HG02943 (cell line): Measurements from ENCODE around the gene CFAP299.
"Not testable (repeated sequence)": the region's sequence is repeated elsewhere in the genome, so short reads cannot be mapped to it uniquely, and the experiment has no call there.

Experiments
- ATAC-seq: cut with Tn5 transposase; IDR thresholded peaks from one replicate; pipeline ENCODE4 v1.9.1; 2021; ENCODE audit warnings: mild to moderate bottlenecking, low read depth, moderate library complexity; ENCODE audit not compliant: unreplicated experiment

The CFAP299 gene

DNA sequence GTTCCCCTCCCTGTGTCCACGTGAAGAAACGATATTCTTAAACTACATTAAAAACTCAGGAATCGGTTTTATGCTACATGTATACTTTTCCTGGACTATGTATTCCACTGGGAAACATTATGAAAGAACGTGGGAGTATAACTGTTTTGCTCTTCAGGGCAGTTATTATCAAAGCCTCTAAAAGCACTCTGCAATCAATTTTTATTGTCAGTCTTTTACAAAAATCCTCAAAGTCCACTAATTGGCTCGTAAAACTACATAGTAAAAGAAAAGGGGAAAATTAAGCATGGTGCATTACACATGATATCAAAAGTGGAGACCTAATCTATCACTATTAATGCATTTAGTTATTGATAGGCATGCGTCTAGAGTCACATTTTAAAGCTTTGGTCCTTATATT lies 11.4 kb upstream of the CFAP299 start:
- no peak for ATAC-seq

DNA sequence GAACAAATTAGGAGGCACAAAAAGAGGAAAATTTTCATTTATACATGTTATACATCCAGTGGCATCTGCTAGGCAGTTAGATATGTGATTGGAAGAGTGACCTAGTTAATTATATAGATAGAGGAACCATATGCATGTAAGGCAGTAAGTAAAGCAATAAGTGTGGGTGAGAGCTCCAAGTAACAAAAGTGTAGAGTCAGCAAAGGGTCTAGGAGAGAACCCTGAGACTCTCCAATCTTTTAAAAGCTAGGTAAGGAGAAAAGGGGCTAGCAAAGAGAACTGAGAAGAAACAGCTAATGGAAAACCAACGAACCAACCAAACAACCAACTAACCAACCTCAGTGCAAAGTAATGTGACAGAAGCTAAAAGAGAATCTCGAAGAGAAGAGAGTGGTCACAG lies 3.8 kb upstream of the CFAP299 start:
- no peak for ATAC-seq

- ATAC-seq = no peak
These were observed 2.4 kb upstream of the CFAP299 start for GRCh38 chr4:80333121-80333520.

- no peak for ATAC-seq
These were observed 962 bp upstream of the CFAP299 start for GRCh38 chr4:80334568-80334967.

- no peak for ATAC-seq
These were observed 340 bp upstream of the CFAP299 start for GRCh38 chr4:80335226-80335553.

DNA sequence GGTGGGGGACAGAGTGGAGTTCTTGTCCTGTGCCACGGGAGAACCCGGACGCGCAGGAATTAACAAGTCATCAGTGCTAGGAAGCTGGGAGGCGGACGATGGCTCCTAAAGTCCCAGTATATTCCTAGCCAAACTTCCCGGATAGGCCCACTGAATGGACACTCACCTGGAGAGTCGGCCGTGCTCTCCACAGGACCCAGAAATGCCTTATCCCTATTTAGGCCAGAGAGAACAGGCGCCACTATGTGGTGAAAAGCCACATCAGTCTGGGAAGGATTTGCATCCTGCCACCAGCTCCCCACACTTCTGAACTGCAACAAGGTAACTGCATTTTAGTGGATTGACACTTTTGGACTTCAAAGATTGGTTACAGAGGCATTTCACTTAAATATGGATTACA lies 1.1 kb downstream of the CFAP299 start:
- no peak for ATAC-seq

DNA sequence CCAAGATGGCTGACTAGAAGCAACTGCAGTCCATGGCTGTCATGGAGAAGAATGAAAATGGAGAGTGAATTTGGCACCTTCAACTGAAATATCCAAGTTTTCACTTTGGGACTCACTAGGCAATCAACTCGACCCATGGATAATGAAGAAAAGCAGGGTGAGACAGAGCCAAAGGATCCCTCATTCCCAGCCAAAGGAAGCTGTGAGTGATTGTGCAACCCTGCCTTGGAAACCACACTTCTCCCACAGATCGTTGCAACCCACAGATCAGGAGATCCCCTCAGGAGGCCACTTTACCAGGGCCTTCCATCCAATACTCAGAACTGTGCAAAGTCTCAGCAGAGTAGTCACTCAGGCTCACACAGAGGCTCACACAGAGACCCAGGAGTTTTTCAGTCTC lies 4.5 kb downstream of the CFAP299 start:
- ATAC-seq = no peak

DNA sequence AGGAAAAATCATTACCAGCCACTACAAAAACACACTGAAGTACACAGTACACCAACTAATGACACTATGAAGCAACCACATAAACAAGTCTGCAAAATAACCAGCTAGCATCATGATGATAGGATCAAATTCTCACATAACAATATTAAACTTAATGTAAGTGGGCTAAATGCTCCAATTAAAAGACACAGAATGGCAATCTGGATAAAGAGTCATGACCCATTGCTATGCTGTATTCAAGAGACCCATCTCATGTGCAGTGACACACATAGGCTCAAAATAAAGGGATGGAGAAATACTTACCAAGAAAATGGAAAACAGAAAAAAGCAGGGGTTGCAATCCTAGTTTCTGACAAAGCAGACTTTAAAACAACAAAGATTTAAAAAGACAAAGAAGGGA lies 7.2 kb downstream of the CFAP299 start:
- not testable (repeated sequence) for ATAC-seq

DNA sequence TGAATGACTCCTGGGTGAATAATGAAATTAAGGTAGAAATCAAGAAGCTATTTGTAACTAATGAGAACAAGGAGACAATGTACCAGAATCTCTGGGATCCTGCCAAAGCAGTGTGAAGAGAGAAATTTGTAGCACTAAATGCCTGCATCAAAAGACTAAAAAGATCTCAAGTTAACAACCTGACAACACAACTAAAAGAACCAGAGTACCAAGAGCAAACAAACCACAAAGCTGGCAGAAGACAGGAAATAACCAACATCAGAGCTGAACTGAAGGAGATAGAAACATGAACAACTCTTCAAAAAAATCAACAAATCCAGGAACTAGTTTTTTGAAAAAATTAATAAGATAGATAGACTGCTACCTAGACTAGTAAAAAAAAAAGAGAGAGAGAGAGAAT lies 8.4 kb downstream of the CFAP299 start:
- no peak for ATAC-seq

- no peak for ATAC-seq
These were observed 24.6 kb downstream of the CFAP299 start for GRCh38 chr4:80360084-80360483.

- ATAC-seq = no peak
These were observed 25.4 kb downstream of the CFAP299 start for GRCh38 chr4:80360900-80361299.

DNA sequence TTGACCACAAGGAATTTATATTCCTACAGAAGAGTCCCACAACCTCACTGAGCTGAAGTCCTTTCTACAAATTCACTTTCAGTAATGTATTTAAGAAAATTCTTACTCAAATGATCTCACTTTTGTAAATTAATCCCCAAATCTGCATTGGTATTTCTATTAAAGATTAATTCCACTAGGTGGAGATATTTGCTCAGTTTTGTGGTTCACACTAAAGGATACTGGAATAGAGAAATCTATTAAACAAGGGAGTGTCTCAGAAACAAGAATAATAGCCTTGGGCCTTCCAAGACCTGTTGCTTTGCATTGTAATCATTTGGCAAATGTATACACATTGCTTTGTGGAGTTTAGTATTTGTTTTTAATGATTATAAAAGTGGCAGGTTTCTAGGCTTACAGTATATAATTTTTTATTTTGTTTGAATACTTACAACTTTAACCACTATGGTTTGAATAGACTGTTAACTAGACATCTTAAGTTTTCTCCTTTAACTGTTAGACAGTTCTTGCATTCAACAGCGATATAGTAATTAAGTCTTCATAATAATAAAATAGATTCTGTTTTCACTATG lies 25.9 kb downstream of the CFAP299 start:
- ATAC-seq = no peak

GRCh38 chr4:80362578-80363181 lies 27.1 kb downstream of the CFAP299 start:
- ATAC-seq = no peak

- peak; percentile 83 for ATAC-seq
These were observed 30.4 kb downstream of the CFAP299 start for GRCh38 chr4:80365928-80366327.

GRCh38 chr4:80367737-80368136 lies 32.2 kb downstream of the CFAP299 start:
- ATAC-seq = no peak

DNA sequence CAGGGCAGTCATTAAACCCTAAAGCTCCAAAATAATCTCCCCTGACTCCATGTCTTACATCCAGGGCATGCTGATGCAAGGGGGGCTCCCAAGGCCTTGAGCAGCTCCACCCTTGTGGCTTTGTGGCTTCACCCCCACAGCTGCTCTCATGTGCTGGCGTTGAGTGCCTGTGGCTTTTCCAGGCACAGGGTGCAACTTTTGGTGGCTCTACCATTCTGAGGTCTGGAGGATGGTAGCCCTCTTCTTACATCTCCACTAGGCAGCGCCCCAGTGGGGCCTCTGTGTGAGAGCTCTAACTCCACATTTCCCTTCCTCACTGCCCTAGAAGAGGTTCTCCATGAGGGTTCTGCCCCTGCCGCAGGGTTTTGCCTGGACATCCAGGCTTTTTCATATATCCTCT lies 35.1 kb downstream of the CFAP299 start:
- ATAC-seq = no peak

DNA sequence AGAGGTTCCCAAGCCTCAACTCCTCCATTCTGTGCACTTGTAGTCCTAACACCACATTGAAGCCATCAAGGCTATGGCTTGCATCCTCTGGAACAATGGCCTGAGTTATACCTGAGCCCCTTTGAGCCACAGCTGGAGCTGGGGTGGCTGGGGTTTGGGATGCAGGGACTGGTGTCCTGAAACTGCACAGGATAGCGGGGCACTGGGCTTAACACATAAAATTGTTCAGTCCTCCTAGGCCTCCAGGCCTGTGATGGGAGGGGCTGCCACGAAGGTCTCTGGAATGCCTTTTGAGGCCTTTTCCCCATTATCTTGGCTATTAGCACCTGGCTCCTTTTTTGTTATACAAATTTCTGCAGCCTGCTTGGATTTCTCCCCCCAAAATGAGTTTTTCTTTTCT lies 35.5 kb downstream of the CFAP299 start:
- no peak for ATAC-seq

DNA sequence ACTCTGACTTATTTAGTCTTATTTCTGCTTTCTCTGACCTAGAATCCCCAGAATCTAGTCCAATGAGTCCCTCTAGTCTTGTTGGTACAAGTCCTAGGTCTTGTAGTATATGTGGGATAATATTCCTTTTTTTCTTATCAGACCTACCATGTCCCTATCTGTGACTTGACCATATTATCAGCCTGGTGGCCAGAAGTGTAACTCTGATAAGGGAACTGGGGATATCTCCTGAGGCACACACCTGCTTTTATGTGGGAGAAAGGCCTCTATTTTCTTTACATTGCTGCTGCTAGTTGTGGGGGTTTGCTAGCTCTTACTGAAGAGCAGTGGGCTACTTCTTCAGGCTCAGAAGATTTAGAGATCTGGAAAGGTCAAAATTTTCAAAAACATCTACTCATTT lies 38.6 kb downstream of the CFAP299 start:
- no peak for ATAC-seq

DNA sequence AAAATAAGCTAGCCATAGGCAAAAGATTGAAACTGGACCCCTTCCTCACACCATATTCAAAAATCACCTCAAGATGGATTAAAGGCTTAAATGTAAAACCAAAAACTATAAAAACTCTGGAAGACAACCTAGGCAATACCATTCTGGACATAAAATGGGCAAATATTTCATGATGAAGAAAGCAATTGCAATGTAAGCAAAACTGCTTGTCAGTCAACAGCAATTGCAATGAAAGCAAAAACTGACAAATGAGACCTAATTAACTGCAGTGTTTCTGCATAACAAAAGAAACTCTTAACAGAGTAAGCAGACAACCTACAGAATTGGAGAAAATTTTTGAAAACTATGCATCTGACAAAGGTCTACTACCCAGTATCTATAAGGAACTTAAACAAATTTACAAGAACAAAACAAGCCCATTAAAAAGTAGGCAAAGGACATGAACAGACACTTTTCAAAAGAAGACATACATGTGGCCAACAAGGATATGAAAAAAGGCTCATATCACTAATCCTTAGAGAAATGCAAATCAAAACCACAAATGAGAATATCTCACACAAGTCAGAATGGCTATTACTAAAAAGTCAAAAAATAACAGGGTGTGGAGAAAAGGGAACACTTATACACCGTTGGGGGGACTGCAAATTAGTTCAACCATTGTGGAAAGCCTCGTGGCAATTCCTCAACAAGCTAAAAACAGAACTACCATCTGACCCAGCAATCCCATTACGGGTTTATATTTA lies 46.7 kb downstream of the CFAP299 start:
- ATAC-seq = no peak

GRCh38 chr4:80385397-80386280 lies 50.1 kb downstream of the CFAP299 start:
- ATAC-seq = no peak

- ATAC-seq = no peak
These were observed 50.9 kb downstream of the CFAP299 start for GRCh38 chr4:80386281-80386886.
